GM21423 (cell line): Measurements from ENCODE around the gene CRABP2.

ENCODE experiments used
- ATAC-seq: cut with Tn5 transposase; IDR thresholded peaks from one replicate; pipeline ENCODE4 v1.9.1; 2021; ENCODE audit warnings: mild to moderate bottlenecking, moderate library complexity; ENCODE audit not compliant: unreplicated experiment

Gene CRABP2

GRCh38 chr1:156691665-156692440 is 13.5 kb downstream of the CRABP2 start:
- no peak for ATAC-seq

GRCh38 chr1:156691191-156691590 is 14.2 kb downstream of the CRABP2 start:
- ATAC-seq = no peak

- ATAC-seq = no peak
Observed at GRCh38 chr1:156690675-156691036, 14.7 kb downstream of the CRABP2 start.

DNA sequence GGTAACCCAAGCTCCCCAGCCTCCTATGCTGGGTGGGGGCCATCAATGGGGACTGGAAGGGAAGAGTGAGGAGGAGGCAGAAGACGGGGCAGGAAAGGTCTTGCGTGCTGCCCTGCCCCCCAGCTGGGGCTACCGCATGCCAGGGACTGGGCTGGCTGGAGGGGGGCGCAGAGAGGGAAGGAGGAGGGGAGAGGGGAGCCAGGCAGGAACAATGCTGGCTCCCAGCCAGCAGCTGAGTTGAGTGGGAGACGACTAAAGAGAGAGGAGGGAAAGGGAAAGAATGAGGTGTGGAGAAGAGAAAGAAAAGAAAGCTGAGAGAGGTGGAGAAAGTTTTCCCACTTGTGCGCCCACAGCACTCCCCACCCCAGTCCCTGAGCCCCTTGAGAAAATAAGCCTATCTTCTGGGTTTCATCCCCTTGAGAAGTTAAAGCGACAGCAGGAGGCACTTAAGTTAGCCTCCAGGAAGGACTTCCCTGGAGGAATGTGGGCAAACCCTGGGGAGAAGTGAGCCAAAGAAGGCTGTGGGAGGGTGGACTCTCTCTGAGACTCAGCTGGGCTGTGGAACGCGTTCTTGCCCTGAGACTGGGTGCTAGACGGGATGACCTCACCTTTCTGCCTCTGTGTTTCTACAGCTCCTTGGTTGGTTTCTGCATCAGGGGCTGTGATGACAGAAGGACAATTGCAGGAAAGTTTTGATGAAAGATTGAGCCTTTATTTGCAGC is 15.3 kb downstream of the CRABP2 start:
- ATAC-seq = no peak

GRCh38 chr1:156689035-156689952 is 16.1 kb downstream of the CRABP2 start:
- ATAC-seq = no peak

DNA sequence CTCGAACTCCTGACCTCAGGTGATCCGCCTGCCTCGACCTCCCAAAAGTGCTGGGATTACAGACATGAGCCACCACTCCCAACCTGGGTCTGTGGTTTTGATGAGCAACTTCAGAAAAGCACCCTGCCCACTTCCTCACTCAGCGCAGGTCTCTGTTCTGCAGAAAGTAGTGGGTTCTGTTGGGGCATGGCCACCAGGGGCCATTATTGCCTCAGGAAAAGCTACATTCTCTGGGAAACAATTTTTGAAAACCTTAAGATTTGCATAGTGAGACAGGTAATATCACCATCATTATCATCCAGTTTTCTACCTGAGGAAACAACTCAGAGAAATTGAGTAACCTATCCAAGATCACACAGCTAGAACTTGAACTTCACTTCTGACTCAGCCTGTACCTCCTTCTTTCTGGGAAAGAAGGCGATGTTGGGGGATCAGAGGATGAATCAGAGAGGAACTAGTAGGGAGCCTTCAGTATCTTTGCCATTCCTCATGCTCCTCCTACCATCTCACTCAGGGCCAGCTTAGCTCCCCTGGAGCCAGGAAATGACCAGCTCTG is 21.1 kb downstream of the CRABP2 start:
- ATAC-seq = no peak

DNA sequence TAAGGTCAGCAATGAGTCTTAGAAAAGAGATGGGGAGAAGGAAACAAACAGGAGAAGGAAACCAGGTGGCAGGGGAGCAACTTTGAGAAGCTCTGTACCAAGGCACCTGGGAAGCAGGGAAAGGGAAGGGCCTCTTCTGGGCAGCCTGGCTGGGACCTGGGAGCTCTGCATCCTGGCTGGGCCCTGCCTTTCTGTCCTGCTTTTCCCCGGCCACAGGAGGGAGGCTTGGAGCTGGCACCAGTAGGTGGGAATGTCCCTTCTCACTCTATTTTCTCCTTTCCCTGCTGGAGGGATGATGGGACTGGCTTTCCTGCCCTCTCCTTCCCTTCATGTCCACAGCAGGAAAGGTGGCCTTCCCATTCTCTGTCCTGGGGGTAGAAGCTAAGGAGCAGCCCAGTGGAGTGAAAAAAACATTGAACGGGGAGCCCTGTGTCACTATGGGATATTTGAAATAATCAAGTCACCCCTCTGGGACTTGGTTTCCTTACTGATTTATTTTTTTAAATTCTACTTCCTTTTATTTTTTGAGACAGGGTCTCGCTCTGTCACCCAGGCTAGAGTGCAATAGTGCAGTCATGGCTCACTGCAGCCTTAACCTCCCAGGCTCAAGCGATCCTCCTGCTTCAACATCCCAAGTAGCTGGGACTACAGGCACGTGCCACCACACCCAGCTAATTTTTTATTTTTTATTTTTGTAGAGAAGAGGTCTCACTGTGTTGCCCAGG is 23.1 kb downstream of the CRABP2 start:
- ATAC-seq = no peak

DNA sequence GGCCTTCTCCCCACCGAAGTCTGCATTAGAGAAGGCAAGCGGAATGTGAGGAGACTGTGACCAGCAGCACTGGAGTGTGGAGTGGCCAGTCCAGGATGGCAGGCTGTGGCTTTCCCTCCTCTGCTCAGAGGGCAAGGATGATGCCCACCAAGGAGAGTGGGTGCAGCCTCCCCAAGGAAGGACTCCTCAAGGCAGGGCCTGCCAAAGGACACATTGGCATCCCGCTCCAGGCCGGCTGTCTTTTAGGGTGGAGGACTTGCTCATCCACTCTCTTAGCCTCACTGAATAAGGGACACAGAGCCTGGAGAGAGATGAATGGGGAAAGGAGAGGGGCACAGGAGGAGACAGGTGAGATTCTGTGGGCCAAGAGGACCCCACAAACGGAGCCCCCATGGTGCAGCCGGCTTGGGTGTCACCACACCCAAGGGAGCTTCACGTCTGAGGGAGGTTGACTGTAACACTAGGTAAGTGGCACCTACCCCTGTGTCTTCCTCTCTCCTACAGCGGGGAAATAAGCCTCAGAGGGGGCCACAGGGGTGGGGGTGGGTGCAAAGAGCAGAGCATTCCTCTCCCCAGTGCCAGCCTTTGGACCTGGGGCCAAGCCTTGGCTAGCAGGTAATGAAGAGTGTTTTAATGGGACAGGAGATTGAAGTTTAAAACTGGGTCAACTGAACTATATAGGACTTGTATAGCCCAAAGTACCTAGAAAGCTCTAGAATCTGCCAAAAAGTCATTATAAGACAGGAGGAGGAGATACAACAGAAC is 24.0 kb downstream of the CRABP2 start:
- ATAC-seq = no peak

DNA sequence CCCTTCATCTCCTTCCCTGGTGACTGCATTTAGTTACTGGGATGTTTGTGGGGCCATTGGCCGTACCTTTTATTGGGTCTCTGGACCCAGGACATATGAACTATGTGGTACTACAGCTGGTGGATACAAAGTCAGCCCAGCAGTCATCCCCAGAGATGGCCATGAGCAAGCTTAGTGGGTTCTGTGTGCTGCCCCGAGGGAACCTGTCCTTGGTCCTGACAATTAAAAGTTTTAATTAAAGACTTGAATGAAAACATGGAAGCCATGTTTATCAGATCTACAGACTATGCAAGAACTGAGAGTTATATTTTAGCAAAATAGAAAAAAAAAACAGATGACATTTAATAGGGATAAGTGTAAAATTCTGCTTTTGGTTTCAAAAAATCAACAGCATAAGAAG is 25.3 kb downstream of the CRABP2 start:
- no peak for ATAC-seq

- no peak for ATAC-seq
Observed at GRCh38 chr1:156677616-156678596, 27.5 kb downstream of the CRABP2 start.

DNA sequence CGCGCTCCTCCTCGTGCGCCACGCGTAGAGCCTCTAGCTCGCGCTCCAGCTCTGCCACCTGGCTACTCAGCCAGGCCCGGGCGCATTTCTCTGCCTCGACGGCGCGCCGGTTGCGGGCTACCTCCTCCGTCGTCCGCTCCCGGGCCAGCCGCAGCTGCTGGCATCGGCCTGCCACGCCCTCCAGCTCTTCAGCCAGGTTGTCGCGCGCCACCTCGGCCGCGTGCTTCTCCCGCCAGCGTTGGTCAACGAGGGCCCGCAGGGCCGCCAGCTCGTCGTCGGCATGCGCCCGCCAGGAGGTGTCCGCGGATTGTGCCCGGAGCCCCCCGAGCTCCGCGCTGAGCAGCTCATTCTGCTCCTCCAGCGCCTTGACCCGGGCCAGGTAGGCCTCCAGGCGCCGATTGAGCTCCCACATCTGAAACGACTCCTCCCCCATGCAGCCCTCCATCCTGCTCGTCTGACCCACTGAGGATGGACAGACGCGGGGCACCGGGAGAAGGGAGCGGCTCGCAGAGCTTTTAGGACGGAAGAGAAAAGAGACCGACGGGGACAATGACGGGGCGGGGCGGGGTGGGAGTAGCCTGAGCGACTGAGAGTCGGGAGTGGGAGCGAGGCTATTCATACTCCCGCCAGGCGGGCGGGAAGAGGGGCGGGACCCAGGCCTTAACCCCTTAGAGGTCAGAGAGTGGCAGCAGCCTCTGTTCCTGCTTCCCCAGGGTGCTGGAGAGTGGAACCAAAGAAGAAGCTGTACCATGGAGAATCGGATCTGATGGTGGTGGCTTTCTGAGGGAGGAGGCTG is 28.4 kb downstream of the CRABP2 start, which contains the start of gene NES:
TSS of gene NES (minus strand) at position 588 of the 796 bp plus-strand sequence. CDS start at position 445, 143 bp downstream.
- ATAC-seq = no peak

DNA sequence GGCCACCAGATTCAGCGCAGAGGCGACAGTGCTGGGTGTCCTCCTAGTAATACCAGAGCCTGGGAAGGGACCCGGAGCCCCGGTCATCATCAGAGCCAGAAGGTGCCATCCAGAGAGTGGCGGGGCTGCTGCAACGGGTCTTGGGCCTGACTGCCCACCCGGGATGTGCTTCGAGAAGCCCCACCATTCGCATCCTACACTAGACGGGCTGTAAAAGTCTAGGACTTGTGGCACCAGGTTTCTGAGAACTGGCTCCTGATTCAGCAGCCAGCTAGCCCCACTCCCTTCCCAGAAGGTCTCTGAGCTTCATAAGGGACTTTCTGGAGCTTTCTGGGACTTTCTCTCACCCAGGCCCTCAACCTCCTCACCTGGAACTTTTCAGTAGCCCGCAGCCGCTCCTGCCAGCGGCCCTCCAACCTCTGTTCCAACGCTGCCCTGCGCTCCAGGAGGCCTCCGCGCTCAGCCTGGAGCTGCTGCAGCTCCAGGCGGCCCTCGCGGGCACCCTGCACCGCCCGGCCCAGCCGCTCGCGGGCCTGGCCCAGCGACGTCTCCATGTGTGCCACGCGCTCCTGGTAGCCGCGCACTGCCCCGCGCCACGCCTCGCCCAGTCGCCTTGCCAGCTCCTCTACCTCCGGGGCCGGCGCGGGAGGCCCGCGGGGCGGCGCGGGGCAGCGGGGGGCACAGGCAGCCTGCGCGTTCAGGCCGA is 29.1 kb downstream of the CRABP2 start:
- ATAC-seq = no peak

DNA sequence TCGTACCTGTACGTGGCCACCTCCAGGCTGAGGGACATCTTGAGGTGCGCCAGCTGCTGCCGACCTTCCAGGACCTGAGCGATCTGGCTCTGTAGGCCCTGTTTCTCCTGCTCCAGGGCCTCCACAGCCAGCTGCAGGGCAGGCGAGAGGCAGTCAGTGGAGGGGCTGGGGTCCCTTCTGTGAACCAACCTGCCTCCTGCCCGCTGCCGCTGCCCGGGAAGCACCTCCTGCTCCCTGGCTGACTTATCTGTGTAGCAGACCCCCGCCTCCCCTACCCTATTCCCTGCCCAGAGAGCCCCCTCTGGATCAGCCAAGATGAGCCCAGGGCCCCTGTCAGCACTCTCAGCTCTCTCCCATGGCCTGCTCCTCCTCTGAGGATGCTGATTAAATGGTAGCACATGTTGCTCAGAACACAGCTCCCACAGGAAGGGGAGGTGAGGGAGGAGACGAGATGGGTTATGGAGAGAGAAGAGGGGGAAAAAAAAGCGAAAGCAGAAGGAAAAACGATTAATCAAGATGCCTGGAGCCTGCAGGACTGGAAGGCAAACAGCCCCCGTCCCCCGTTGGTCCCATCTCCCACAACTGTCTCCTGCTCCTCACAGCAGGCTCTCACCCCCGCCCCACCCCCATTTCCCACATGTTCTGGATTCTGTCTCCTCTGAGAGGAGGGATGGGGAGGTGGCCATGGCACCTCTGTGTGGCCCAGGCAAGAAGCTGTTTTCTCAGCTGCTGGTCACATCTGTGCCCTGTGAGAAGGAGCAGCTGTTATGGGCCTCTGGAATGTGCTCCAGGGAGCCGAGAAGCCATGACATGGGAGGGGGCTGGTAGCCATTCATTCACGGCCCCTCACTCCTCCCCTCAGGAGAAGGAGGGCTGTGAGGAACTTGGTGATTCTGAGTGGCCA is 29.9 kb downstream of the CRABP2 start:
- ATAC-seq = no peak

GRCh38 chr1:156673387-156674121 is 31.8 kb downstream of the CRABP2 start:
- ATAC-seq = no peak

GRCh38 chr1:156671804-156672203 is 33.6 kb downstream of the CRABP2 start:
- ATAC-seq = no peak
